ENCODE data around the gene ZNF385D. TPM values are rescaled to one million over a fixed set of nuclear protein-coding genes. Genes with fewer than 3 reads are reported as not detected.
"Not testable (repeated sequence)": the region's sequence is repeated elsewhere in the genome, so short reads cannot be mapped to it uniquely, and the experiment has no call there.

ZNF385D gene
- total RNA-seq, 1 donor from 2014 or later, result 1.2 TPM

DNA sequence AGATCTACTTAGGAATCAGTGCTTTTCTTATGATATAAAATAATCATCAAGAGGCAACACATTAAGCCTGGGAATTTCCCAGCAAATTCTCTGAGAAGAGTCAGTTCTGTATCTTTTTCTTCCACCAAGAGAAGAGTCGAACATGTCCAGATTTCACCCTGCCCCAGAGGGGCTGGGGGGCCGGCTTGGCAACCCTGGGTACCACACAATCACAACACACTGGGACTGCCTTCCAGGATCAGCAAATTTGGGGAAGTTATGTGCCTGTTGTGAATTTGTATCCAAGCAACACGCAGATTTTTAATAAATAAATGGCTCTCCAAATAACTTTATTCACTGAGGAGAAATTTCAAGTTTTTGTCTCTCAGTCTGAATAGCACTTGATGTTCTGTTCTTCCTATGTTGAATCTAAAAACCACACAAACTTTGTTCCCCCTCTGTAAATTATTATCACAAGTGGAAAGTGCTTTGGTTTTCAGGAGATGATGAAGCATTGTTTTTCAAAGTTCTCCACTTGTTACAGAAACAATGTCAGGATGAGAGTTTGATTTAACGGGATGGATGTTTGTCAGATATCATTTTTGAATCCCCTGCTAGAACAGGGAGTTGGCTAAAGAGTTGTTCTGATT lies 357.2 kb downstream of the ZNF385D start:
- Mint-ChIP-seq H3K27ac (ENCODE audit: unreplicated experiment) (no peak overlapping the region), H3K4me3 (ENCODE audit: unreplicated experiment) (no peak overlapping the region), H3K27me3 (ENCODE audit: low read depth) (no peaks in the 10 kb centered on the region), H3K36me3 (ENCODE audit: low read depth) (peaks cover 1% of the 10 kb centered on the region), H3K4me1 (ENCODE audit: low read depth) (no peaks in the 10 kb centered on the region), H3K9me3 (ENCODE audit: low read depth) (peaks cover 3% of the 10 kb centered on the region)
- TF ChIP-seq, protein P1, sequence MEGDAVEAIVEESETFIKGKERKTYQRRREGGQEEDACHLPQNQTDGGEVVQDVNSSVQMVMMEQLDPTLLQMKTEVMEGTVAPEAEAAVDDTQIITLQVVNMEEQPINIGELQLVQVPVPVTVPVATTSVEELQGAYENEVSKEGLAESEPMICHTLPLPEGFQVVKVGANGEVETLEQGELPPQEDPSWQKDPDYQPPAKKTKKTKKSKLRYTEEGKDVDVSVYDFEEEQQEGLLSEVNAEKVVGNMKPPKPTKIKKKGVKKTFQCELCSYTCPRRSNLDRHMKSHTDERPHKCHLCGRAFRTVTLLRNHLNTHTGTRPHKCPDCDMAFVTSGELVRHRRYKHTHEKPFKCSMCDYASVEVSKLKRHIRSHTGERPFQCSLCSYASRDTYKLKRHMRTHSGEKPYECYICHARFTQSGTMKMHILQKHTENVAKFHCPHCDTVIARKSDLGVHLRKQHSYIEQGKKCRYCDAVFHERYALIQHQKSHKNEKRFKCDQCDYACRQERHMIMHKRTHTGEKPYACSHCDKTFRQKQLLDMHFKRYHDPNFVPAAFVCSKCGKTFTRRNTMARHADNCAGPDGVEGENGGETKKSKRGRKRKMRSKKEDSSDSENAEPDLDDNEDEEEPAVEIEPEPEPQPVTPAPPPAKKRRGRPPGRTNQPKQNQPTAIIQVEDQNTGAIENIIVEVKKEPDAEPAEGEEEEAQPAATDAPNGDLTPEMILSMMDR (IDR thresholded peaks at IDR 0.05), result no peak
- no peak for DNase-seq (ENCODE audit: low spot score)

DNA sequence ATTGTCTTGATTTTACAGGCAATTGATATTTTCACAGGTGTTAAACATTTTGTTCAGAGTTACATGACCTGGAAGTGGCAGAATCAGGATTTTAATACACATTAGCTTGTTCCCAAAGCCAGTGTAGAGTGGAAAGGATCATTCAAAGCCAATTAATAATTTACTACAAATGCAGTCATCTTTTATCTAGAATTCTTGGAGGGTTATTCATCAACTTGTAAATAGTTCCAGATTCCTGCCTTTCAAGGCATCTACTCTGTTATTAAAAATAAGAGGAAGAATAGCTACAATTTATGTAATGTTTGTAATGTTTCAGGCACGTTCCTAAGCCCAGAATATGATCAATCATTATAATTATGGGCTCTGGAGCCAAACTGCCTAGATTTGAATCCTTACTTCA lies 358.5 kb downstream of the ZNF385D start:
- no peak for DNase-seq (ENCODE audit: low spot score)
- no peak overlapping the region for H3K4me3 Mint-ChIP-seq (ENCODE audit: unreplicated experiment)
- TF ChIP-seq, protein P1 (IDR thresholded peaks at IDR 0.05), result no peak
- H3K4me1 Mint-ChIP-seq (ENCODE audit: low read depth), result no peaks in the 10 kb centered on the region
- no peak overlapping the region for H3K27ac Mint-ChIP-seq (ENCODE audit: unreplicated experiment)
- peaks cover 1% of the 10 kb centered on the region for H3K36me3 Mint-ChIP-seq (ENCODE audit: low read depth)
- peaks cover 10% of the 10 kb centered on the region for H3K9me3 Mint-ChIP-seq (ENCODE audit: low read depth)
- H3K27me3 Mint-ChIP-seq (ENCODE audit: low read depth), result no peaks in the 10 kb centered on the region

DNA sequence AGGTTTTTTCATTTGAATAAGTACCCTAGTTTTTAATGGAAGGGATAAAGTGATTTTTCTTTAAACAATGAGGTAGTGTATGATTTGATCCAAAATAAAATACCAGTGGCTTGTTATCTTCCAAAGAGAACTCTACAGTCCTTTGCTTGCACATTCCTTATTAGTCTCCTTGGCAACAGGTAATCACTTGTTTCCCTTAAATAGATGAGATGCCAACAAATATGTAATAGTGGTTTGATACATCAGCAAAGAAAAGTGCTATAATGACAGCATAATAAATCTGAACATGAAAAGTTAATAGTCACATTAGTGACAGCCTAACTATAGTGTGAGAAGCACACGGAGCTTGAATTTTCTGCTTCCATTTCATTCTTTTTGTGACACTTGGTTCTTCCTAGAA lies 360.2 kb downstream of the ZNF385D start:
- Mint-ChIP-seq H3K27ac (ENCODE audit: unreplicated experiment) (no peak overlapping the region), H3K4me3 (ENCODE audit: unreplicated experiment) (no peak overlapping the region), H3K27me3 (ENCODE audit: low read depth) (no peaks in the 10 kb centered on the region), H3K4me1 (ENCODE audit: low read depth) (no peaks in the 10 kb centered on the region), H3K36me3 (ENCODE audit: low read depth) (peaks cover 1% of the 10 kb centered on the region), H3K9me3 (ENCODE audit: low read depth) (peaks cover 11% of the 10 kb centered on the region)
- TF ChIP-seq, protein P1 (IDR thresholded peaks at IDR 0.05), result no peak
- no peak for DNase-seq (ENCODE audit: low spot score)

DNA sequence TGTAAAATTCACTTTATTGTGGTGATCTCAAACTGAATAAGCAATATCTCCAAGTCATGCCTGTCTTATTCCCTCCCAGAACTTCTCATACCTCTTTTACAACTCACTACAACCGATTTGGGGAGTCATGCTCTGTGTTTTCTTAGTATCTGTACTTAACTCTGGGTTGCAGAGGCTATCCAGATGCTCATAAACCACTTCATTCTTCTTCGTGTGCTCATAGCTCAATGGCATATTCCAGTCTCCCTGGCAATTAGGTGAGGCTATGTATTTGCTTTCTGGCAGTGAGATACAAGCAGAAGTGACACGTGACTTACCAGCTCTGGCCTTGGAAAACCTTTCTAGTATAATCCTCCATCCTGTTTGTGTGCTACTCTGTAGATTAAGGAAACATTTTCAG lies 360.9 kb downstream of the ZNF385D start:
- Mint-ChIP-seq H3K36me3 (ENCODE audit: low read depth) (peaks cover 1% of the 10 kb centered on the region), H3K4me3 (ENCODE audit: unreplicated experiment) (no peak overlapping the region), H3K27ac (ENCODE audit: unreplicated experiment) (no peak overlapping the region), H3K9me3 (ENCODE audit: low read depth) (peaks cover 19% of the 10 kb centered on the region), H3K4me1 (ENCODE audit: low read depth) (no peaks in the 10 kb centered on the region), H3K27me3 (ENCODE audit: low read depth) (no peaks in the 10 kb centered on the region)
- no peak for DNase-seq (ENCODE audit: low spot score)
- TF ChIP-seq, protein P1 (IDR thresholded peaks at IDR 0.05), result no peak

DNA sequence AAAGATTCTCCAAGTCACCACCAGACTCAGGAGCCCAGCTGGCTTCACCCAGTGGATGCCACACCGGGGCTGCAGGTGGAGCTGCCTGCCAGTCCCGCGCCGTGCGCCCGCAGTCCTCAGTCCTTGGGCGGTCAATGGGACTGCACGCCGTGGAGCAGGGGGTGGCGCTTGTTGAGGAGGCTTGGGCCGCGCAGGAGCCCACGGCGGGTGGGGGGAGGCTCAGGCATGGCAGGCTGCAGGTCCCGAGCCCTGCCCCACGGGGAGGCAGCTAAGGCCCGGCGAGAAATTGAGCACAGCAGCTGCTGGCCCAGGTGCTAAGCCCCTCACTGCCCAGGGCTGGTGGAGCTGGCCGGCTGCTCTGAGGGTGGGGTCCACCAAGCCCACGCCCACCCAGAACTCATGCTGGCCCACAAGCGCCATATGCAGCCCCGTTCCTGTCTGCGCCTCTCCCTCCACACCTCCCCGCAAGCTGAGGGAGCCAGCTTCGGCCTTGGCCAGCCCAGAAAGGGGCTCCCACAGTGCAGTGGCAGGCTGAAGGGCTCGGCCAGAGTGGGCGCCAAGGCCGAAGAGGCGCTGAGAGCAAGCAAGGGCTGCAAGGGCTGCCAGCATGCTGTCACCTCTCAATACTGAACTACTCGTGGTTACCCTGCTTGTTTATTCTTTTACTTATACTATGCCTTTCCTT lies 363.7 kb downstream of the ZNF385D start:
- H3K4me3 Mint-ChIP-seq (ENCODE audit: unreplicated experiment); H3K27ac Mint-ChIP-seq (ENCODE audit: unreplicated experiment); H3K4me1 Mint-ChIP-seq (ENCODE audit: low read depth); DNase-seq (ENCODE audit: low spot score); H3K27me3 Mint-ChIP-seq (ENCODE audit: low read depth); H3K36me3 Mint-ChIP-seq (ENCODE audit: low read depth): not testable (repeated sequence)
- peaks cover 19% of the 10 kb centered on the region for H3K9me3 Mint-ChIP-seq (ENCODE audit: low read depth)

DNA sequence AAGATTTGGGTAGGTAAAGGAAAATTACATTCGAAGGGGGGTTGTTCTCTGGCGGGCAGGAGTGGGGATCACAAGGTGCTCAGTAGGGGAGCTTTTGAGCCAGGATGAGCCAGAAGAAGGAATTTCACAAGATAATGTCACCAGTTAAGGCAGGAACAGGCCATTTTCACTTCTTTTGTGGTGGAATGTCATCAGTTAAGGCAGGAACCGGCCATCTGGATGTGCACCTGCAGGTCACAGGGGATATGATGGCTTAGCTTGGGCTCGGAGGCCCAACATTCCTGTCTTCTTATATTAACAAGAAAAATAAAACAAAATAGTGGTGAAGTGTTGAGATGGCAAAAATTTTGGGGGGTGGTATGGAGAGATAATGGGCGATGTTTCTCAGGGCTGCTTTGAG lies 373.0 kb downstream of the ZNF385D start:
- not testable (repeated sequence) for DNase-seq (ENCODE audit: low spot score); H3K27me3 Mint-ChIP-seq (ENCODE audit: low read depth); H3K4me3 Mint-ChIP-seq (ENCODE audit: unreplicated experiment); H3K4me1 Mint-ChIP-seq (ENCODE audit: low read depth); H3K9me3 Mint-ChIP-seq (ENCODE audit: low read depth); H3K27ac Mint-ChIP-seq (ENCODE audit: unreplicated experiment); H3K36me3 Mint-ChIP-seq (ENCODE audit: low read depth)

Measured in chondrocyte (in vitro differentiated cells).